Retina (tissue), 1 donor: ENCODE measurements around the gene ADARB1.

Experiments used
- DNase-seq: peaks from one replicate; pipeline ENCODE4 v3.0.0-alpha.2; 2016

ADARB1 gene

DNA sequence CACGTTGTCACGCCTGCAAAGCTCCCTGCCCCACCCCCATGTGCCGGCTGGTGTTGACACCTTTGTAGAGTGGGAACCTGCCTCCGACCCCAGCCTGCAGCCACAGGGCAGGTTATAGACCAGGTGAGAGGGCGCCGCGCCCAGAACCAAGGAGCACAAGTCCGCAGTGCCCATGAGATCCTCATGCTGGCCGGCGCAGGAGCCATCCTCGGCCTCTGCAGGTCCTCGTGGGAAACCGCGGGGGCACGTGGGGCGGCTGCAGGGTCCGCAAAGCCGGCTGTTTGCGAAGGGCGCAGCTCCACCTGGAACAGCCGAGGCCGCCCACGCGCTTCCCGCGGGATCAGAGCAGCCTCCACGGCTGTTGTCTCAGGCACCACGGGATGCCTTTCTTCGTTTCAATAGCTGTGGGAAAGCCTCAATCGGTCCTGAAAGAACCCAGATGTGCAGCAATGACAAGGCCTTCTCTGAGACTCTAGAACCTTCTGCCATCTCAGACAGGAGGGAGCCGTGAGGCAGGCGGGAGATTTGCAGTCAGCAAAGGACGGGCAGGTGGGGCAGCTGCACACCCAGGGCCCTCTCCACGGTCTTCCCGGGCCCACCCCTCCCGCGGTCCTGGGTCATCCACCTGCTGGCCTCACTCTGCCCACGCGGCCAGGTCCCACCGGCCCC lies 183.4 kb downstream of the ADARB1 start:
- DNase-seq, result peak; percentile 34

DNA sequence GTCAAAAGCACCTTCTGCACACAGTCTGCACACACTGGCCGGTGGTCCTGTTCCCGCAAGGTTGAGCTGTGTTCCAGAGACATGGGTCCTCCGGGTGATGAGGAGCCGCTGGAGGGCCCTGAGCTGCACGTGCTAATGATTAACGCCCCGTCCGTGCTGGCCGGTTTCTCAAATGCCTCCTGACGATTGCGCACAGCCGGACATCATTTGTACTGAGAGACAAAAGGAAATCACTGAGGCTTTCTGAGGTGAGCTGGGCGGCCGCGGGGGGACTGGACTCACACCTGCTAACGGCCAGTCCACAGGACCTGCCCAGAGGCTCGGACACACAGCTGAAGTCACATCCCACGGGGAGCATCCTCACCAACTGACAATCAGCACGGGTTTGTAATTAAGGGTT lies 184.1 kb downstream of the ADARB1 start:
- DNase-seq, result peak; percentile 27

DNA sequence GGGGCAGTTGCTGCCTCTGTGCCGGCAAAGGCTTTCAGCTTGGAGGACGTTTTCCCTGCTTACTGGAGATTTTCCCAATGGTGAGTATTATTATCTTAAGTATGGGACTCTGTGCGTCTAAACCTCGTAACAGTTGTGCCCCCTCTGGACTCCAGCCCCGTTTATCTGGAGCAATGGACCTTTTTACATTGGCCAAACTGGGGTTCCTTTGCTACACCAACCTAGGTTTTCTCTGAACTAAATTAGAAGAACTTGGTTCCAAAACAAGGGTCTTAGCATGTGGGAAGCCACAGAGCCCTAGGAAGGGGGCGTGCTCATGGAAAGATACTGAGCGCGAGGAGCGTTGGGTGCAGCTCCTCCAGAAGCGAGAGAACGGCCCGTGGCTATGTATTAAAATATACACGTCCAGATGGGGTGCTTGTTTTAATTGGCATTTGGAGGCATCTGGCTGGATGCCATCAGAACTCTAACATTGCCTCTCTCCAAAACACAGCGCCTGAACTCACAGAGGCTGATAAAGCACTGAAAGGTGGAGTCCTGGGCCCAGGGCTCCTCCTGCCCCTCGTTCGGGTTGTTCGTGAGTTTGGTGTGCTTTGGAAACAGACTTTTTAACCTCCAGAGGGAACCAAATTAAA lies 184.9 kb downstream of the ADARB1 start:
- DNase-seq, result no peak

DNA sequence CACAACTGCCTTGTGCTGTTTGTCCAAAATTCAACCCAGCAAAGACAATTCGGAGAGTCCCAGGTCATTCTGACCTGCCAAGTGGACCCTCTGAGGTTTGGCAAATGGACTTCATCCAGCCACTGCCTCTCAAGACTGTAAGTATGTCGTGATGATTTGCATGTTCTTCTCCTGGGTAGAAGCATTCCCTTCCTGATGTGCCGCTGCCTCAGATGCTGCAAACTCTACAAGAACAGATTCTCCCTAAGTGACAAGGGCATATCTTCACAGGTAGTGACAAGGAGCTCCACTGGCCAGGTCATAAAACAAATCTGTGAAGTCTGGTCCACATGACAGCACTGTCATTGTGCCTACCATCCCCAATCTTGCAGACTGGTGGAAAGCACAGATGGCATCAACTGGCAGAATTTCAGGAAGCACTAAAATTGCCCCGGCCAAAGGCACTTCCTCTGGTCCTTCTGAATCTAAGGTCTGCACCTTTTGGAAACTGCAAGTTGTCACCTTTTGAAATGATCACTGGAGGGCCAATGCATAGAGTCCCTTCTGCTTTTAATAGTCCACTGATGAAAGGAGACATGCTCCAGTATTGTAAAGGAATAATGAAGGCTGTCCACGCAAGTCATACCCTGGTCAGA lies 185.9 kb downstream of the ADARB1 start:
- DNase-seq, result no peak

DNA sequence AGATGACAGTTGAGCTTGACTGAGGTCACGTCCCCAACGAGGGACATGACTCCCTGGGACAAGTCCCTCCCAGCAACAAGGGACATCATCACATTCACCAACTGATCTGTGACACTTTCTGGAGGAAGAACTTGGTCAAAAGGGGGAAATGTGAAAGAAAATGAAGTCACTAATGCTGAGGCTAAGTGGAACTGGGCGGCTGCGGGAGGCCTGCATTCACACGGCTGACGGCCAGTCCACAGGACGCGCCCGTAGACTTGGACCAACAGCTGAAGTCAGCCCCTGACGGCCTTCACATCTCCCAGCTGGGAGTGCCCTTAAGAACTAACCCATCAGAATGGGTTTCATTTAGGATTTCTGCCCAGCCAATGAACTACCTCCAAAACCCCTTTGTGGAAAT lies 186.7 kb downstream of the ADARB1 start:
- DNase-seq, result no peak

DNA sequence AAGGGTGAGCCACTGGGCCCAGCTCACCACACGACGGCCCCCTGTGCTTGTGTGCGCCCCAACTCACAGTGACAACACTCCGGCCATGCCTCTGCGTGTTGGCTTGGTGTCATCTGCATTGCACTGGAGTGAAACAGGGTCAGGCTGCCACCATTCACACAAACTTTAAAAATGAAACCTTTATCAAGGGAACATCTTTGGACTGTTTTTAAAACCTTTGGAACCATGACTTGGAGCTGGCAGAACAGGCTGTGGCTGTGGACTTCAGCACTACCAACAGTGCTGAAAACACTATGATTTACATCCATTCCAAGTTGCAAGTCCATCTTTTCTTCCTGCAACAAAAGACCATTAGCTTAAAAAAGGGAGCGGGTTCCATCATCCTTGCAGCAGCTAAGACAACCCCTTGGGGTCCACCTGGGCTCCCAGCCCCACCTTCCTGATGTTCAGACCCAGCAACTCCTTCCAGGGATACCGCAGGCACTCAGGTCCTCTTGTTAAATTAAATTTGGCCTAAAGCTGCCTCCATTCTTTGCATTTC lies 187.7 kb downstream of the ADARB1 start:
- no peak for DNase-seq

DNA sequence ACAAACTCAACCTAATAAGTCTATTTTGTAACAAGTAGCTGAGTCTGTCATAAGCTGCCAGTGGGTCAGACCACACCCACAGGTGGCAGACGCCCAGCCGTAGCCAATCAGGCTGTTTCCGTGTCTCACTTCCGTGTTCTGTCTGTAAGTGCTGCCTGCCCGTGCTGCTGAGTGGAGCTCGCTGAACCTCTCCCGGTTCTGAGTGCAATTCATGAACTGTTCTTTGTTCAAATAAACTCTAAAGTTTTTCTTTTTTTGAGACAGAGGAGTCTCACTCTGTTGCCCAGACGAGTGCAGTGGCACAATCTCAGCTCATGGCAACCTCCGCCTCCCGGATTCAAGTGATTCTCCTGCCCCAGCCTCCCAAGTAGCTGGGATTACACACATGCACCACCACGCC lies 188.2 kb downstream of the ADARB1 start:
- DNase-seq, result no peak

DNA sequence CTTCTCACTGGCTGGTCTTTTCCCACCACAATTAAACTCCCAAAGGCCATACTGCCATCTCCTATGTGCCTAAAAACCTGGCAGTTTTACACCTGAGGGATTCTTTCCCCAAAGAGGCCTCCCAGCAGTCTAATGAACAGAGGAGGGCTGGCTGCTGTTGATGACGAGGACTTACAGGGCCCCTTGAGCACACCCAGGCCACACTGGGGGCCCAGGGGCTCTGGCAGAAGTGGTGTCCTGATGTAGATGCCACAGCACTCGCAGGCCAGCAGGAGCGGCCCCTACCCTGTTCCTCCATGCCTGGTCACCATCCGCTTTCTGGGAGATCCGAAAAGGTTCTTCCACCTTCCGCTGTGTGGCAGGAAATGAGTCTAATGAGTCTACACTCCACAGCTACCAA lies 189.2 kb downstream of the ADARB1 start:
- no peak for DNase-seq

DNA sequence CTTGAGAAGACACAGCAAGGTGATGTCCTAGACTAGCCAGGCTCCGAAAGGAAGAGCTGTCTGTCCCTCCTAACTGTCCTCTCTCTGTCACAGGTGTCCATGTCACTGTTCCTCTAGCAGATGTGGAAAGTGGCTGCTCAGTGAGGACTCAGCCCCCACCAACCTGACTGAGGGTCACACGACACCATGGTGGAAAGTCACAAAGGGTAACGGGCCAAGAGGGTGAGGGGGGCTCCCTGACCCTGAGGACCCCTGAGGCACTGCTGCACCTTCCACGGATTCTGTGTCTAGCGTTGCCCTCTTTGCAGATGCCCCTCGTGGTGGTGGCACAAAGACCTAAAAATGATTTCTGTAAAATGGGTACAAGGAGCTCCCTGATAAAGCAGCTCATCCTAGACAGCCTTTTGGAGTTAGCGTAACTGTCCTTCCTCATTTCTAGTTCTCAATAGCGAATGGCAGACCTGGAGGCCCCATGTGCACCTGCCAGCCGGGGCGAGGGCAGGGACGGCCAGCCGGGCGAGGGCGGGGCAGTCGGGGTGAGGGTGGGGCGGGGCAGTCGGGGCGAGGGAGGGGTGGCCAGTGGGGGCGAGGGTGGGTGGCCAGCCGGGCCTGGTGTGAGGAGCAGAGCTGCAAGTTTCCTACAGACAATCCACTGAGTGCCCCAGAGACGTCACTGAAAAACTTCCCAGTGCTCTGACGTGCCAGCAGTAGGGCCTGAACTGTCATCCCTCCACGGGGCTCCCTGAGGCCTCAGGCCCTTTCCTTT lies 189.9 kb downstream of the ADARB1 start:
- DNase-seq, result no peak

DNA sequence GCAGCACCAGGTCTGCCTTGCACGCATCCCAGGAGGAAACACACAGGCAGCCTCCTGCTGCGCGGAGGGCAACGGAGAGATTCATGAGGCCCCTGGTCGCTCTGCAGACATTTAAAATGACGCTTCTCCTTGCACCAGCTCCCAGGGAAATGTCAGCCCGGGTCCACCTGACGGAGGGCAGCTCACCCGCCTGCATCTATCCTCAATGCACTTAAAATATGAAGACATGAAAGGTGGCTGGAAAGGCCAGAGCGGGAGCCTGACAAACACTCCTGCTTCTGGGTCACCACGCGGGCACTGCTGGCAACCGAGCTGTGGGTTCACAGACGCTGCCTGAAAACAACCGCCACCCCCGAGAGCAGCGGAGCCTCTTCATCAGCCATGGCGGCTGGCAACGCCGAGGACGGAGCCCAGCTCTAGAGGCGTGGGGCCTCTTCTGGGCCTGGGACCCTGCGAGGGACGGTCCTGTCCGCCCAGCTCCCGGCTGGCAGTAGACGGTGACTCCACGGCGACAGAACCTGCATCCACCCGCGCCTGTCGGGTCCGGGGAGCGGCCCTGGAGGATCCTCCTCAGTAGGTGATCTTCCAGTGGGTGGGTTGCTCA lies 190.6 kb downstream of the ADARB1 start:
- DNase-seq, result no peak

DNA sequence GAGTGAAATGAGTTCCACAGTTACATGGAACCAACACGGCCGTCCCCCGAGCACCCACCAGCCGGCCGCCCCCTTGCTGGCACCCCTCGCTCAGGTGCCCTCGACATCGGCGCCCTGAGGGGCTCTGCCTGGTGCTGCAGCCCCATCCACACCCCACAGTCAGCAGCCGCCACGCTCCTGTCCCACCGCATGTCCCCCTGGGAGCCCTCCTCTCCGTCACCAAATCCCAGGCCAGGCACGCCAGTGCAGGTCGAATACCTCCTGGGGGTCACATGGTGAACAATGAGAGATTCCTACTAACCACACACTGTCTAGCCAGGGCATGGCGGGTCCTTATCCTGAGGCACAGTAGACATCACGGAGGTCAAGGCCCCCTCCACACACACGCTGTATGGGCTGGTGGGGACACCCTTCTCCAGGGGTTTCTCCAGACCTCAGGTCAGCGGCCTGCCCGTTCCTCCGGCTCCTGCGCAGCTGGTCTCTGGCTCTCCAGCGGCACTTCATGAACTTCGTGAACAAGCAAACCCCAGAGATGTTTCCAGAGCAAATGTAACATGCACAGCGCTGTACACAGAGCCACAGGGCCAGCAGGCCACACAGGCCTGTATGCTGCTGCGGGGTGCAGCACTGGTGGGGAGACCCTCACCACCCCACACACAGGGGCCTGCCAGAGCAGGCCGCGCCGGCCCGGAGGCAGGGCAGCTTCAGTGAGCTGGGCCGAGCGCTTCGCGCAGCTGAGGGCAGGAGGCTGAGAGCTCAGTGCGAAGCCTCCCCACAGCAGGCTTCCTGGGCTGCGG lies 191.5 kb downstream of the ADARB1 start:
- no peak for DNase-seq

DNA sequence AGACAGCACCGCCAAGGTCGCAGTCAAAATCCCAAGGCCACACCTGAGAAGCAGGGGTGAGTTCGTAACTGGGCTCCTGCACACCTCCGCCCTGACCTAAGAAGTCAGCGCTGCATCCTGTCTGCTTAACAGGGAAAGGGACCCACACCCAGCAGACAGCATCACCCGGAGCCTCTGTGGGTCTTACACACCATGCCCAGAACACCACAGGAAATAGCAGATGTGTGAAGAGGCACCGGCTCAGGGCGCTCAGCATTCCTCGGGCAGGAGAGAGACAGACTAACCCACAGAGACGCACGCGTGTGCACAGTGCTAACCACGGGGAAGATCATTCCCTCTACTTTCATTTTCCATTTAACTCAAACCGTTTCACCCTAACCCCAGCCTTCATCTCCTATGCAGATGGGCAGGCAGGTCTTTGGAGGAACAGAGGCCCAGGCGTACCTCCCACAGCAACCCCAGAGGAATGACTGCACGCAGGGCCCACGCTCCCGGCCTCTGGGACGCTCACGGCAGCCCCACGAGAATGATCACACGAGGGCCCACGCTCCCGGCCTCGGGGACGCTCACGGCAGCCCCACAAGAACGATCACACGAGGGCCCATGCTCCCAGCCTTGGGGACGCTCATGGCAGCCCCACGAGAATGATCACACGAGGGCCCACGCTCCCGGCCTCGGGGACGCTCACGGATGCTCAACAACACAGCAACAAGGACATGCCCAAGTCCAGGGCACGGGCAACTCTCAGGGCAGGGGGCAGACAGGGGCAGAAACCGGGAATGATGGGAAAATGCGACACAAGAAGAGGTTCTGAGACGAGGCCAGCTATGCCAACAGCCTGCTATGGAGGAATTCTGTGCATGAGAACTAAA lies 192.4 kb downstream of the ADARB1 start:
- no peak for DNase-seq

DNA sequence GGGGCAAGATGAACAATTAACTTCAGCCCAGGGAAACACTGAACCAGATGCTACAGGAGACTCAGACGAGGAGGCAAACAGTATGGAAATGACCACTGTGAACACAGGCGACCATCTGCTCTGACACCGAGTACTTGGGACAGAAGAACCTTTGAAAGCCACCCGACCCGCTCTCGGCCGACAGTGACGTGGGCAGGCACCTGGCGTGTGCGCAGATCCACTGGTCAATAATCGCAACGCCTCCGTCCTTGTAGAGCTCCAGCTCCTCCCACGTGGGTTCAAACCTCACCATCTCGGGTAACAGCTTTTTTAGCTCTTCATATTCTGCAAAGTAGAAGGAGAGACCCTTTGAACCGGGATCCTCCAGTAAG lies 193.0 kb downstream of the ADARB1 start:
- DNase-seq, result no peak

DNA sequence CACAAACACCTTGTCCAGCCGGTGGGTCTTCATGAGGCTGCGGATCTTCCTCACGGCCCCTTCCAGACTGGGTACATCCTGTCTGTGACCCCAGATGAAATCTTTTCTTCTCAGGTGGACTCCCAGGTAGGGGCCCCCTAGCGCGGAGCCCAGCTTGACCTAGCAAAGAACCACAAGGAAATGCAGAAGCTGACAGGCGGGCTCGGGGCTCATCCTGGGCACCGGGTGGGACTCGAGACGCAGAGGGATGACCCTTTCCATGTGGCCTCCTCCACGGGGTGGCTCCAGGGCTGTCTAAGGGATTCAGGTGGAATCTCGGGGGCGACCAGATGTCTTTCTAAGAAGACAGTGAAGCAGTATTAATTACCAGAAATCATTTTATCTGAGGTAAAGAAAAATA lies 195.5 kb downstream of the ADARB1 start:
- DNase-seq, result no peak

DNA sequence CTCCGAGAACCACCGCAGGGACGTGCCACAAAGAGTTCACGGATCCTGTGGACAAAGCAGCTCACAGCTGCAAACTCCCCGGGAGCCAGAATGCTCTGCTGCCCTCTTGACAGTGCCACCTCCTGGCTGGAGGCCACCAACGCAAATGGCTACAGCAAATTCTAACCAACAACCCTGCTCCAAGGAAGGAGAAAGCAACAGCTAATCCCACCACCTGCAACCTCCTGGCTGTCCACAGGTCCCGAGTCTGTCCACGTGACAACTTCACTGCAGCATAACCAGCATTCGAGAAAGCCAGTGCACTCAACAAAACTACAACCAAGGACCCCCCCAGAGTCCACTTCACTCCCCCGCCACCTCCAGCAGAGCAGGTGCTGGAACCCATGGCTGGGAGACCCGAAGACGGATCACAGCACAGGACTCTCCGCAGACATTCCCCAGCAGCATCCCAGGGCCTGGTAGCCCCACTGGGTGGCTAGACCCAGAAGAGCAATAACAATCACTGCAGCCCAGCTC lies 196.0 kb downstream of the ADARB1 start:
- no peak for DNase-seq
